H1 (cell line): Measurements from ENCODE around the gene PEPD. TPM values are rescaled to one million over a fixed set of nuclear protein-coding genes. Genes with fewer than 3 reads are reported as not detected.

ENCODE experiments used
- CTCF ChIA-PET: fragments of 300-600 bp; sonication (Branson Sonifier 250); formaldehyde crosslinking; loops from one replicate; lab custom pipeline; 2021; ENCODE audit not compliant: partially characterized antibody; lab: Charles Lee
- POLR2A ChIA-PET: fragments of 300-600 bp; sonication (Branson Sonifier 250); formaldehyde crosslinking; loops from one replicate; lab custom pipeline; 2021; ENCODE audit warnings: inconsistent platforms; ENCODE audit not compliant: partially characterized antibody; lab: Charles Lee
- DNase-seq, 2 experiments: peaks; one replicate each; pipeline versions ENCODE4 v3.0.0 to v3.0.0-alpha.2; 2010 to 2022; ENCODE audit warnings: low spot score in 2 of 2, low read depth in 1 of 2, mixed read lengths in 1 of 2
- FAIRE-seq: peaks from 2 replicates; lab custom pipeline; 2011; peaks lifted over from hg19 to GRCh38; lab: Jason Lieb, UNC
- H2AFZ ChIP-seq: 2 replicates; pipeline ENCODE4 v1.8.1; 2012; ENCODE audit warnings: low read length, inconsistent platforms
- H2AK5ac ChIP-seq: 2 replicates; pipeline ENCODE4 v1.6.1; 2013; ENCODE audit warnings: low read depth, low read length
- H2BK120ac ChIP-seq: replicated peaks from 2 replicates; pipeline ENCODE3; 2013; ENCODE audit warnings: low read depth, low read length, inconsistent platforms
- H2BK12ac ChIP-seq: 2 replicates; pipeline ENCODE4 v1.6.1; 2013; ENCODE audit warnings: low read depth, low read length
- H2BK15ac ChIP-seq: 2 replicates; pipeline ENCODE4 v1.6.1; 2013; ENCODE audit warnings: low read length
- H2BK20ac ChIP-seq: 2 replicates; pipeline ENCODE4 v1.6.1; 2013; ENCODE audit warnings: low read length
- H2BK5ac ChIP-seq: 2 replicates; pipeline ENCODE4 v1.6.1; 2013; ENCODE audit warnings: low read depth, low read length
- H3K14ac ChIP-seq: 2 replicates; pipeline ENCODE4 v1.6.1; 2013; ENCODE audit warnings: inconsistent platforms; ENCODE audit not compliant: insufficient read length
- H3K18ac ChIP-seq: 2 replicates; pipeline ENCODE4 v1.6.1; 2013; ENCODE audit warnings: low read length; ENCODE audit errors: extremely low read depth
- H3K23ac ChIP-seq: 2 replicates; pipeline ENCODE4 v1.6.1; 2013; ENCODE audit warnings: inconsistent platforms; ENCODE audit not compliant: insufficient read length
- H3K23me2 ChIP-seq: 2 replicates; pipeline ENCODE4 v1.6.1; 2013; ENCODE audit warnings: low read depth, low read length
- H3K27ac ChIP-seq: 2 replicates; pipeline ENCODE4 v1.6.1; 2011; ENCODE audit warnings: low read depth, low read length, inconsistent platforms
- H3K27me3 ChIP-seq, 4 experiments: replicated peaks in 1 of 4; 1 replicate in 1 of 4; 2 replicates in 3 of 4; pipeline versions ENCODE4 v1.6.1 to v1.8.1; 2011 to 2013; ENCODE audit warnings: low read length in 3 of 4, mild to moderate bottlenecking in 3 of 4, inconsistent platforms in 2 of 4, mixed read lengths in 2 of 4, moderate library complexity in 1 of 4; ENCODE audit not compliant: control insufficient read depth in 3 of 4, insufficient read depth in 3 of 4; ENCODE audit errors: extremely low read depth in 1 of 4
- H3K36me3 ChIP-seq, 4 experiments: 2 replicates each; pipeline versions ENCODE4 v1.6.1 to v1.8.1; 2011 to 2013; ENCODE audit warnings: mild to moderate bottlenecking in 4 of 4, low read length in 3 of 4, moderate library complexity in 2 of 4, control low read depth in 1 of 4, inconsistent platforms in 1 of 4; ENCODE audit not compliant: insufficient read depth in 4 of 4, control insufficient read depth in 2 of 4
- H3K4ac ChIP-seq: replicated peaks from 2 replicates; pipeline ENCODE3; 2013; ENCODE audit warnings: low read length, low read depth, mixed read lengths, inconsistent platforms; ENCODE audit not compliant: insufficient read length
- H3K4me1 ChIP-seq, 4 experiments: replicated peaks in 1 of 4; 1 replicate in 1 of 4; 2 replicates in 3 of 4; pipeline versions ENCODE4 v1.6.1 to v1.8.1; 2011 to 2013; ENCODE audit warnings: low read length in 3 of 4, inconsistent platforms in 2 of 4, mixed read lengths in 1 of 4; ENCODE audit not compliant: insufficient read depth in 4 of 4, control insufficient read depth in 3 of 4
- H3K4me2 ChIP-seq, 2 experiments: 2 replicates each; pipeline versions ENCODE4 v1.6.1 to v1.8.1; 2011 to 2013; ENCODE audit warnings: low read depth in 2 of 2, low read length in 2 of 2, control low read depth in 1 of 2, inconsistent platforms in 1 of 2, mild to moderate bottlenecking in 1 of 2; ENCODE audit not compliant: insufficient read depth in 1 of 2
- H3K4me3 ChIP-seq, 4 experiments: fragments of 200-600, 300-600 bp in 1 of 4; sonication (generic), shearing (Covaris generic), sonication (Bioruptor Twin) in 1 of 4; 2 replicates each; pipeline versions ENCODE4 v1.5.1 to v1.8.1; 2011 to 2016; ENCODE audit warnings: low read length in 4 of 4, low read depth in 3 of 4, control low read depth in 2 of 4, inconsistent platforms in 2 of 4, mild to moderate bottlenecking in 2 of 4, mixed read lengths in 1 of 4, moderate library complexity in 1 of 4; ENCODE audit not compliant: insufficient read depth in 2 of 4; ENCODE audit errors: extremely low read depth in 1 of 4
- H3K56ac ChIP-seq: replicated peaks from 2 replicates; pipeline ENCODE3; 2013; ENCODE audit warnings: low read depth, mild to moderate bottlenecking, mixed read lengths, low read length, inconsistent platforms; ENCODE audit not compliant: insufficient read length
- H3K79me1 ChIP-seq: 2 replicates; pipeline ENCODE4 v1.6.1; 2013; ENCODE audit warnings: low read depth, low read length, control low read depth
- H3K79me2 ChIP-seq, 2 experiments: 2 replicates each; pipeline versions ENCODE4 v1.6.1 to v1.8.1; 2012 to 2013; ENCODE audit warnings: low read length in 2 of 2, mild to moderate bottlenecking in 2 of 2, inconsistent platforms in 1 of 2; ENCODE audit not compliant: insufficient read depth in 2 of 2, control insufficient read depth in 1 of 2
- H3K9ac ChIP-seq, 4 experiments: replicated peaks in 1 of 4; 1 replicate in 1 of 4; 2 replicates in 3 of 4; pipeline versions ENCODE4 v1.6.1 to v1.8.1; 2011 to 2013; ENCODE audit warnings: low read depth in 3 of 4, low read length in 3 of 4, control low read depth in 2 of 4, mild to moderate bottlenecking in 2 of 4, moderate library complexity in 2 of 4, inconsistent platforms in 1 of 4; ENCODE audit errors: extremely low read depth in 1 of 4
- H3K9me3 ChIP-seq, 2 experiments: 2 replicates each; pipeline versions ENCODE4 v1.6.1 to v1.8.1; 2012 to 2013; ENCODE audit warnings: mild to moderate bottlenecking in 2 of 2, moderate library complexity in 2 of 2, control low read depth in 1 of 2, inconsistent platforms in 1 of 2, low read depth in 1 of 2, low read length in 1 of 2, mixed read lengths in 1 of 2; ENCODE audit not compliant: insufficient read depth in 2 of 2
- H4K20me1 ChIP-seq, 2 experiments: replicated peaks in 1 of 2; 2 replicates each; pipeline versions ENCODE3 to v1.8.1; 2011 to 2013; ENCODE audit warnings: inconsistent platforms in 2 of 2, low read length in 2 of 2, mild to moderate bottlenecking in 1 of 2; ENCODE audit not compliant: insufficient read depth in 2 of 2, control insufficient read depth in 1 of 2
- H4K5ac ChIP-seq: 2 replicates; pipeline ENCODE4 v1.6.1; 2013; ENCODE audit warnings: low read length, low read depth, mixed read lengths, inconsistent platforms; ENCODE audit not compliant: insufficient read length
- H4K8ac ChIP-seq: 2 replicates; pipeline ENCODE4 v1.8.0; 2013; ENCODE audit warnings: mild to moderate bottlenecking, moderate library complexity, low read length, inconsistent platforms; ENCODE audit not compliant: insufficient read depth; ENCODE audit errors: extremely low read depth
- H4K91ac ChIP-seq: replicated peaks from 2 replicates; pipeline ENCODE3; 2013; ENCODE audit warnings: low read length, mixed read lengths, inconsistent platforms; ENCODE audit not compliant: insufficient read length
- ASH2L ChIP-seq: fragments of 200-600, 300-600 bp; sonication (generic); IDR thresholded peaks from one replicate; pipeline ENCODE4 v1.7.1; 2017; ENCODE audit warnings: low read length
- EZH2 ChIP-seq: fragments of 200-600 bp; sonication (generic); IDR thresholded peaks from 2 replicates; pipeline ENCODE4 v1.7.1; 2012; ENCODE audit warnings: low read depth, mild to moderate bottlenecking, moderate library complexity, low read length, inconsistent platforms; ENCODE audit not compliant: severe bottlenecking
- SAP30 ChIP-seq: fragments of 300-600 bp; sonication (generic); IDR thresholded peaks from 2 replicates; pipeline ENCODE4 v1.7.1; 2012; ENCODE audit warnings: low read length, moderate library complexity, mild to moderate bottlenecking, inconsistent platforms; ENCODE audit not compliant: insufficient read depth, insufficient replicate concordance
- TAF1 ChIP-seq: IDR thresholded peaks from 2 replicates; pipeline ENCODE4 v1.6.1; 2011; ENCODE audit warnings: mild to moderate bottlenecking, low read depth, low read length
- WGBS, 2 experiments: shearing (Covaris generic) in 1 of 2; methylation state at CpG; one replicate each; pipeline versions ENCODE4 v1.1.6 to v1.1.7; 2013 to 2015; ENCODE audit warnings: low lambda C conversion rate in 2 of 2, mixed read lengths in 2 of 2, inconsistent platforms in 1 of 2, low coverage in 1 of 2, missing lambda C conversion rate in 1 of 2; ENCODE audit not compliant: insufficient replicate concordance in 2 of 2, insufficient coverage in 1 of 2, insufficient read length in 1 of 2; ENCODE audit errors: extremely low coverage in 1 of 2, missing lambda C conversion rate in 1 of 2; 5-methylcytosine and 5-hydroxymethylcytosine counted together
- polyA plus RNA-seq, 7 experiments: library from polyadenylated mRNA; depleted of rRNA in 3 of 7; stranded (reverse) in 5 of 7; unstranded in 2 of 7; fragments of >200 nt in 5 of 7; fragments of 200-250 nt in 2 of 7; gene quantifications; 1 replicate in 5 of 7; 2 replicates in 1 of 7; 4 replicates in 1 of 7; pipeline versions ENCODE4 v1.2.1 to v1.2.3, GENCODE V29; 2011 to 2013; ENCODE audit warnings: missing spikeins in 2 of 7, mixed read lengths in 2 of 7
- total RNA-seq: library from RNA; stranded (reverse); fragmentation: NEBNext Ultra II Directional; extraction: Animal tissue kit (Norgen Biotek cat#: 25700); gene quantifications from 2 replicates; pipeline ENCODE4 v1.2.1, GENCODE V29; 2021

The PEPD gene
- total and polyA plus RNA-seq, 2 of the 8 experiments (the other 6 are each of a cell fraction or from before 2014, with no cell fraction given) = 84.1 to 178 TPM

- Histone ChIP-seq H3K14ac (no peak overlapping the region), H3K18ac (no peak overlapping the region), H3K36me3 (no peaks in the 10 kb centered on the region), H3K4ac (no peak overlapping the region), H3K23me2 (no peaks in the 10 kb centered on the region), H3K27ac (no peak overlapping the region), H2AFZ (no peak overlapping the region), H4K8ac (no peak overlapping the region; the same call in 1 of the 2 replicates), H3K4me3 (no peak overlapping the region), H4K20me1 (no peaks in the 10 kb centered on the region), H3K56ac (no peak overlapping the region), H3K9me3 (no peaks in the 10 kb centered on the region), H2BK5ac (no peak overlapping the region), H3K79me1 (no peaks in the 10 kb centered on the region), H2BK12ac (no peak overlapping the region), H3K27me3 (no peaks in the 10 kb centered on the region), H2BK20ac (no peak overlapping the region), H3K23ac (no peak overlapping the region), H3K4me2 (no peak overlapping the region), H2AK5ac (no peak overlapping the region; the same call in 1 of the 2 replicates), H3K4me1 (peaks cover 0 to 11% (median 0%) of the 10 kb centered on the region in 4 experiments; a peak in 3 of 7 replicates), H3K9ac (no peak overlapping the region), H2BK15ac (no peak overlapping the region), H4K5ac (no peak overlapping the region), H2BK120ac (no peak overlapping the region), H4K91ac (no peak overlapping the region), H3K79me2 (no peaks in the 10 kb centered on the region)
- 89% methylated on average over 4 of the region's 4 CpGs; no CpG with 5 or more reads in 1 of the 2 experiments for WGBS, 2 experiments
- no peak for FAIRE-seq
- DNase-seq = no peak
- ChIA-PET POLR2A (interaction anchor here (1.0 to 1.6 kb wide), 3 partner anchors 9 to 23 kb away, joined by 3 to 5 read pairs (median 3); no protein-coding TSS in a partner anchor), CTCF (interaction anchor here (1.0 to 1.7 kb wide), 3 partner anchors 122 to 214 kb away, joined by 3 read pairs; no protein-coding TSS in a partner anchor)
- TF ChIP-seq TAF1 = no peak
- TF ChIP-seq ASH2L = no peak
- no peak for TF ChIP-seq EZH2
- no peak for TF ChIP-seq SAP30
Observed at GRCh38 chr19:33552928-33553279, 31.3 kb upstream of the PEPD start.
